Panc1 (cell line): ENCODE measurements around the gene ZNF441. TPM values are rescaled to one million over a fixed set of nuclear protein-coding genes. Genes with fewer than 3 reads are reported as not detected.

Experiments
- ATAC-seq: fragments of 200-7000 bp; cut with Tn5 transposase; 2 replicates; pipeline ENCODE4 v1.9.1; 2020; ENCODE audit warnings: mild to moderate bottlenecking, moderate library complexity
- BruUV-seq: library from RNA; stranded (reverse); fragments of 400-500 nt; replicated peaks from 2 replicates; lab custom pipeline; 2021; lab: Mats Ljungman, UMichigan
- CTCF ChIA-PET: fragments of 300-600 bp; sonication (Branson Sonifier 250); formaldehyde crosslinking; loops from one replicate; lab custom pipeline; 2022; ENCODE audit warnings: antibody characterized with exemption; lab: Charles Lee
- POLR2A ChIA-PET: fragments of 300-600 bp; sonication (Branson Sonifier 250); formaldehyde crosslinking; loops from one replicate; lab custom pipeline; 2022; ENCODE audit warnings: antibody characterized with exemption; lab: Charles Lee
- DNase-seq: peaks from one replicate; pipeline ENCODE4 v3.0.0-alpha.2; 2010; ENCODE audit warnings: low read depth, low spot score
- H3K27ac ChIP-seq: 2 replicates; pipeline ENCODE4 v1.5.1; 2011; ENCODE audit warnings: mild to moderate bottlenecking, low read length, inconsistent platforms
- H3K27me3 ChIP-seq: fragments of 200-500 bp; sonication (Bioruptor generic); 2 replicates; pipeline ENCODE4 v1.6.0; 2014; ENCODE audit warnings: low read length, inconsistent platforms; ENCODE audit not compliant: control insufficient read depth, insufficient read depth
- H3K36me3 ChIP-seq: fragments of 200-500 bp; sonication (Bioruptor generic); 2 replicates; pipeline ENCODE4 v1.5.1; 2014; ENCODE audit warnings: inconsistent platforms, mild to moderate bottlenecking, low read length, moderate library complexity; ENCODE audit not compliant: control insufficient read depth, insufficient read depth
- H3K4me1 ChIP-seq: 2 replicates; pipeline ENCODE4 v1.5.1; 2011; ENCODE audit warnings: inconsistent platforms, mild to moderate bottlenecking, low read length, moderate library complexity; ENCODE audit not compliant: control insufficient read depth, insufficient read depth
- H3K4me3 ChIP-seq, 2 experiments: 2 replicates each; pipeline ENCODE4 v1.5.1; 2011 to 2012; ENCODE audit warnings: low read depth in 2 of 2, low read length in 2 of 2, mild to moderate bottlenecking in 2 of 2, inconsistent platforms in 1 of 2, moderate library complexity in 1 of 2
- H3K9me3 ChIP-seq: fragments of 200-500 bp; sonication (Bioruptor generic); 2 replicates; pipeline ENCODE4 v1.5.1; 2014; ENCODE audit warnings: low read depth, mild to moderate bottlenecking, inconsistent platforms, low read length, moderate library complexity; ENCODE audit not compliant: control insufficient read depth, insufficient read depth
- CTCF ChIP-seq: fragments of 450-650 bp; IDR thresholded peaks from 2 replicates; pipeline ENCODE4 v1.5.1; 2017; ENCODE audit warnings: mild to moderate bottlenecking
- POLR2AphosphoS5 ChIP-seq: IDR thresholded peaks from 2 replicates; pipeline ENCODE4 v1.6.1; 2012; ENCODE audit warnings: mild to moderate bottlenecking, low read depth, low read length, moderate library complexity
- REST ChIP-seq, 2 experiments: IDR thresholded peaks; 2 replicates each; pipeline ENCODE4 v1.6.1; 2011 to 2012; ENCODE audit warnings: low read depth in 2 of 2, control low read depth in 1 of 2, low read length in 1 of 2, mild to moderate bottlenecking in 1 of 2, moderate library complexity in 1 of 2; ENCODE audit not compliant: insufficient read depth in 1 of 2
- SIN3A ChIP-seq: IDR thresholded peaks from 2 replicates; pipeline ENCODE4 v1.6.1; 2012; ENCODE audit warnings: low read depth, mild to moderate bottlenecking, low read length, moderate library complexity, borderline replicate concordance; ENCODE audit not compliant: insufficient read depth
- TCF7L2 ChIP-seq: IDR thresholded peaks from 2 replicates; pipeline ENCODE4 v1.6.1; 2011; ENCODE audit warnings: mild to moderate bottlenecking, low read depth, low read length, inconsistent platforms
- in situ Hi-C: cut with HindIII; loops from 2 replicates; pipeline ENCODE4 v1.10.0; 2016; ENCODE audit warnings: low sequenced_read_pairs, low pct_unique_long_range_greater_than_20kb
- intact Hi-C: fragments of 100-400 bp; cut with micrococcal nuclease; formaldehyde crosslinking; loops from one replicate; pipeline ENCODE4 v1.10.0; 2022; ENCODE audit not compliant: unreplicated experiment
- total RNA-seq: library from RNA; stranded (reverse); gene quantifications from one replicate; pipeline ENCODE4 v1.2.1, GENCODE V29; 2021; ENCODE audit not compliant: unreplicated experiment

ZNF441 gene
- total RNA-seq, 1 experiment from 2014 or later, result 2.8 TPM

GRCh38 chr19:11806354-11807098 lies 39.7 kb downstream of the ZNF441 start:
- in situ Hi-C loops (no loop called here), intact Hi-C loops (no loop called here)
- Histone ChIP-seq H3K27ac (no peak overlapping the region), H3K36me3 (no peaks in the 10 kb centered on the region), H3K4me3 (no peak overlapping the region), H3K4me1 (no peaks in the 10 kb centered on the region), H3K9me3 (peaks cover 16% of the 10 kb centered on the region; the same call in 1 of the 2 replicates), H3K27me3 (no peaks in the 10 kb centered on the region)
- ATAC-seq (no peak), DNase-seq (no peak)
- POLR2A ChIA-PET, result no interaction called here
- TF ChIP-seq REST (IDR thresholded peaks at IDR 0.05; ENCODE audit: insufficient read depth in 1 of 2, low read depth in 2 of 2, low read length in 1 of 2), result no peak
- TF ChIP-seq POLR2AphosphoS5, result no peak
- TF ChIP-seq CTCF, result no peak
- no peak for TF ChIP-seq TCF7L2
- TF ChIP-seq SIN3A, result no peak
- CTCF ChIA-PET, result no interaction called here
- BruUV-seq, result no TSS peak

- in situ Hi-C loops (no loop called here), intact Hi-C loops (no loop called here)
- ATAC-seq, result no peak
- H3K9me3 ChIP-seq, result peaks cover 16% of the 10 kb centered on the region; the same call in 1 of the 2 replicates
- no peak for TF ChIP-seq TCF7L2
- TF ChIP-seq POLR2AphosphoS5, result no peak
- TF ChIP-seq REST (IDR thresholded peaks at IDR 0.05; ENCODE audit: insufficient read depth in 1 of 2, low read depth in 2 of 2, low read length in 1 of 2), result no peak
- no peak for TF ChIP-seq CTCF
- TF ChIP-seq SIN3A, result no peak
- DNase-seq, result no peak
- ChIA-PET CTCF (no interaction called here), POLR2A (no interaction called here)
- H3K36me3 ChIP-seq, result no peaks in the 10 kb centered on the region
- no peaks in the 10 kb centered on the region for H3K27me3 ChIP-seq
- H3K27ac ChIP-seq, result no peak overlapping the region
- no TSS peak for BruUV-seq
- H3K4me3 ChIP-seq, result no peak overlapping the region
- no peaks in the 10 kb centered on the region for H3K4me1 ChIP-seq
Observed at GRCh38 chr19:11807099-11807380, 40.2 kb downstream of the ZNF441 start.
